Activated T-helper 1 cell treated with Interleukin-2 at 50 U/mL for 16 hours (primary cell): ENCODE measurements around the gene GPR39.

ENCODE experiments used
- DNase-seq: peaks from one replicate; pipeline ENCODE4 v3.0.0-alpha.2; 2020; ENCODE audit warnings: low read depth

GPR39 gene

DNA sequence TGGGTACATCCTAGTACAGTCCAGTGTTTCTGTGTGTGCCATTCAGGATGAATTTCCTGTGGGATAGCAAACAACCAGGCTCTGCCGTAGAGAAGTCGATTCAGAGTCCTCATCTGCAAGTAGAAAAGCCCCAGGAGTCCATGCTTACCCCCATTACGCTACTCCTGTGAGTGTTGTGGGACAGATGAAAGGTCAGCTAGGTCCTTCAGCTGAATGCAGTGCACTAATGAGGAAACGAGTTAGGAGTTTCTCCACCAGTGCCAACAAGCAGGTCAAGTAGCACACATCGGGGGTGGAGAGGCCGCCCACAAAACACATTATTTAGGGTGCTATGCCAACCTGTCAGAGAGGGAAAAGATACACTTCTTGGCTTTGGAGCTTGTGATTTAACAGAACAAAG, 2.5 kb upstream of the GPR39 start:
- DNase-seq, result no peak

DNA sequence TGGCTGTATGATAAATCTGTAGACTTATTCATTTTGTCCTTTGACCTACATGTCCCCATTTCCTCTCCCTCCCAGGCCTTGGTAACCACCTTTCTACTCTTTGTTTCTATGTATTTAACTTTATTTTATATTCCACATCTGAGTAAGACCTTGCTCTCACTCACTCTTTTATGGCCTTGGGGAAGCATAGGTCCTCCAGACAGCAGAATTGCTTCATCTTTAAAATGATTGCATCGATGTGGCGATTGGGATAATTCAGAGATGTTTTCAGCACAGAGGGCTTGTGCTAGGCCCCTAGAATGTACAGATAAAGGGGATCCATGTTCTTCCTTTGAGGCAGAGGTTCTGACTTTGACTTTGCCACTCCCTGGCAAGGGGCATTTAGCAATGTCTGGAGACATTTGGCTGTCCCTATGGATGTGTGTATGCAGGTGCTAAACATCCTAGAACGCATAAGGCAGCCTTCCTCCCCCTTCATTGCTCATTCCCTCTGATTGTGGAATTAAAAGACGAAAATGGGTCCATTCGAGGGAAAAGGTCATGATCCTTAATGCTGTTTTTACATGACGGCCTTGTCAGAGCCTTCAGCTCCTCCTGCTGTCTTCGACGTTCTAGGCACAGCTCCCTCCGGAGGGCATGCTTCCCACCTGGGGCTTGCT, 1.2 kb upstream of the GPR39 start:
- DNase-seq, result no peak

DNA sequence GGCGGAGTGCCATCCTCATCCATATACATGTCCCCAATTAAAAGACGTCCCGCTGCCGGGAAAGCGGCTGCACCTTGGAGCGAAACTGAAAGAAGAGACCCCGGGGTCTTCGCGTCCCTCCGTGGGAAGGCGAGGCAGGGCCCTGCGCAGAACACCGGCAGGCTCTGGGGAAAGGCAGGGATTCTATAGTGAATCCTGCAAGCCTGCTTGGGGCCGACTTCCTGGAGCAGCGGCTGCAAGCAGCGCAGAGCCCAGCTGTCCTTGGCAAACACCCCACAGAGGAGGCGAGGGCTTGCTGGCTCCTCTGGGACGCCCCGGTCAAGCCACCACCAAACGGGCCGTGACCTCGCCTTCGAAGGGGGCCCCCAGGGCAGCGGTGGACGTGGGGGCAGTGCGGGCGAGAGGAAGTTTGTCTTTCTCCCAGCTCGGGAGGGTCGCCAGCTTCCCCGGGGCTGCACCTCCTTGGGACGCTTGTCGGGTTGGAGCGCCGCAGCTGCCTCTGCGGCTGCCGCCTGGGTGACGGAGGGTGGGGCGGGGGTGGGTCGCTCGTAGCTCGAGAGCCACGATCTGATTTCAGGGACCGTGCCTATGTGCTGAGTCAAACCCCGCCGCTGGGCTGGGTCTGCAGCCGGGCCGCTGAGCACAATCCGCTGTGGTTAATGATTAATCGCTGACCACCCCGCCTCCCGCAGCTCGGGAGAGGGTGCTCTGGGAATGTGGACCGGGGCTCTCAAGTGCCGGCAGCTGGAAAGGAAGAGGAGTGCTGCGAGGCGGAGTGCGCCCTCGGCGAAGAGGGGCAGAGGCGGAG, 486 bp upstream of the GPR39 start:
- no peak for DNase-seq

DNA sequence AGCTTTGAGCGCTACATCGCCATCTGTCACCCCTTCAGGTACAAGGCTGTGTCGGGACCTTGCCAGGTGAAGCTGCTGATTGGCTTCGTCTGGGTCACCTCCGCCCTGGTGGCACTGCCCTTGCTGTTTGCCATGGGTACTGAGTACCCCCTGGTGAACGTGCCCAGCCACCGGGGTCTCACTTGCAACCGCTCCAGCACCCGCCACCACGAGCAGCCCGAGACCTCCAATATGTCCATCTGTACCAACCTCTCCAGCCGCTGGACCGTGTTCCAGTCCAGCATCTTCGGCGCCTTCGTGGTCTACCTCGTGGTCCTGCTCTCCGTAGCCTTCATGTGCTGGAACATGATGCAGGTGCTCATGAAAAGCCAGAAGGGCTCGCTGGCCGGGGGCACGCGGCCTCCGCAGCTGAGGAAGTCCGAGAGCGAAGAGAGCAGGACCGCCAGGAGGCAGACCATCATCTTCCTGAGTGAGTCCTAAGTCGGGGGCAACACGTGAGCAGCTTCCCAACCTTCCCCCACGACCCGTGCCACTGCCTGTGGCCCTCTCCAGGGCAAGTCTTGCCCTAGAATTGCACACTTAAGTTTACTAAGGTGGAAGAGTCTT, 928 bp downstream of the GPR39 start:
- DNase-seq, result no peak

DNA sequence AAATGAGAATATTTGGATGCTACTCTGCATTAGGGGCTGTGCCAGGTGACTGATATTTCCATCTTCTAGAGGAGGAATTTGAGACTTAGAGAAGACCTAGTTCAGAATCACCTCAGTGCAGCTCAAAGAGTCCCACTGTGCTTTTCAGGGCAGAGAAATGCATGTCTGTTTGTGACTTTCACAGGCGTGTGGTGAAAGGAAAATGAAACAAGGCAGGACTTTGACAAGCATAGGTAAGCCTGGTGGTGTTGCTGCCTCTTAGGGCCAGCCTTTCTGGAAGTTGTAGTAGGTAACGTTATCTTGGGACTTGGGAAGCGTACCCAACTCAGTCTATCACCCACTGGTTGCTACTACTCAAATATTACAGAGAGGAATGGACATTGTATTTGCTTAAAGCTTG, 2.6 kb downstream of the GPR39 start:
- DNase-seq, result no peak

DNA sequence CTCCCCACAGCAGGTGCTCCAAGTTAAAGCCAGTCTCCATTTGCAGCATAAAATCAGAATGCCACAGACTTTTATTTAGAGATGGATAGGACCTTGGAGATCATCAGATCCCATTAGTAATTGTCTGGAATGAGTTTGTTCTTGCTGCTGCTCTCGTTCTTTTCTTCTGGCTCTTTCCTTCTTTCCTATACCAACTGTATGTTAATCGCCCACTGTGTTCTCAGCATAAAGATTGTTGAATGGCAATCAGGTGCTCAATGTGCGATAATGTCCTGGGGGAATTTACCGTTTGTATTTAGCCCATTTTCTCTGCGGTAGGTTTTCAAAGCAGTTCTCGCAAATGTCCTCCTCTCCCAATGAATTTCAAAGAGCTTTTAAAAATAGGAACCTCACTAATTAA, 3.3 kb downstream of the GPR39 start:
- DNase-seq, result no peak

DNA sequence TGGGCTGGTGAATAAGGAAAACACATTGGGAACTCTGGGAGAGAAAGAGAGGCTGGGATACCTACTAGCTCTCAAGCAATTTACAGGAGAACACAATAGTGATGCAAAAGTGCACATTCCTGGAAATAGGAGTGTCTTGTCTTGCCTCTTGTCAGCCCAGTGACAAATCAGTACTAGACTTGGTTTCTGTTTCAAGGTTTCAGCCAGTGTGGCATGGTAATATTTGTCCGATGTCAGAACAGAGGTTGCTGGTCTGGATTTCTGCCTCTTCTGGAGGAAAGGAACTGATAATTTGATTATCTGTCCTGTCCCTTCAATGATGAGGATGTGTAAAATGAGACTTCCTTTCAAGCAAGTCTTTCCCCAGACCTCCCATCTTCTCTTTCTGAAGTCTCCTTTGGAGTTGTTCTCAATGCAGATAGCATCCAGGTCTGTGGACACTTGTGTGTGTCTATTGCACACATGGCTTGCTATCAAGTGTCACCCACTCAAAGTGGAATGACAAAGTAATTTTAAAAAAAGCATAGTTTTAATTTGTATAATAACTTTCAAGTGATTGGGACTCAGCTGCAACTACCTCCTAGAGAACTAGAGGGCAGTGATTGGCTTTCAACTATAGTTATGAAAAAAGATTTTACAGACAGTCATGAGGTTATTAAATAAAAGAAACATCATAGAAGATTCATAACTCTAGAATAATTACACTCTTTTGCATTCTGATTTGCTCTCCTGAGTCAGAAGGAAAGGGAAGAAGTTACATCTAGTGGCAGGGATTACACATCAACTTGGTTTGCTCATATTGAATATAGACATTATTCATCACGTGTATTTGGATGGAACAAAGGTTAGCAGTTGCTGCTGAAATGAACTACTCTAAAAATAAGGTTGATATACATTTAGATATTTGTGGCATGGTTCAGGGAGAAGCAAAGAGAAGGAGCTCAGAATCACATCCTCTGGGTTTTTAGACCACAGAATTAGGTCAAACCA, 4.5 kb downstream of the GPR39 start:
- DNase-seq, result no peak

DNA sequence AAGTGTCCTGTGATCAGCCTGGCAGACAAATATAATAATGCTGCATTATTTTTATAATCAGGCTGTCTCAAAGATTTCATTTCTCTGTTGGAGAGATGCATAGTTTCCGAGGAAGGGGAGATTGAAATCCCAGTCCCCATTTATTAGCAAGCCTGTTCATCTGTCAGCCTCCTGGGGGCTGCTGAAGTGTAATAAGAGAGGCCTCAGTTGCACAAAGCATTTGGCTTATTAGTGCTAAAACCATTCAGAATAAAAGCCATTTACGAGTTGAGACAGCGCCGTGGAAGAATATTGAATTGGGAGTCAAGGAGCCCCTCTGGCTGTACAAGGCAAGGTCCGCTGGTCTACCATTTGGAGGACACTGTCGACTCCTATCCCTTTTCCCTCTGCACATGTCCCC, 6.1 kb downstream of the GPR39 start:
- DNase-seq, result no peak

DNA sequence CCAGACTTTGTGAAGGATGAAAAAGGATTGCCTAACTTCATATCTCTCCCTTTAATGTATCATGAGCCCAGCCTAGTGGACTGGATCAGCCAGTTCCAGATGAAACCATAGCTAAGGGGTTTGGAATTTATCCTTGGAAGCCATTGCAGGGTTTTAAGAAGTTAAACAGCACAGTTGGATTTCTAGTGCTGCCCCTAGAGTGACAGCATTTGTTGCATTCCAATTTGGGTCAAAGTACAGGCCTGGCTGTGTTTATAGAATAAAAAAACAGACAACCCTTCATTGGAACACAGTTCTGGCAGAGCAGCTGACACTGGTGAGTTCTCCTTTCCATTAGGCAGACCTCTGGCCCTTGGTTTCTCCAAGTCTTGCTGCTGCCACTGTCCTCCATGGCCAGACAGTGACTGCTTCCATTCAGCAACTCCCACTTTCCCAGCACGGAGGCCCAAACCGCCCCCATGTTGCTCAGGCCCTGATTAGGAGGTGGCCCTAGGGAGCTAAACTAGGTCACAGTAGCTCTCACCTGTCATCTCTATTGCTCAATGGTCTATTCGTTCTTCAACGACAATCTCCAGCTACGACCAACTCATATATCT, 8.0 kb downstream of the GPR39 start:
- no peak for DNase-seq

DNA sequence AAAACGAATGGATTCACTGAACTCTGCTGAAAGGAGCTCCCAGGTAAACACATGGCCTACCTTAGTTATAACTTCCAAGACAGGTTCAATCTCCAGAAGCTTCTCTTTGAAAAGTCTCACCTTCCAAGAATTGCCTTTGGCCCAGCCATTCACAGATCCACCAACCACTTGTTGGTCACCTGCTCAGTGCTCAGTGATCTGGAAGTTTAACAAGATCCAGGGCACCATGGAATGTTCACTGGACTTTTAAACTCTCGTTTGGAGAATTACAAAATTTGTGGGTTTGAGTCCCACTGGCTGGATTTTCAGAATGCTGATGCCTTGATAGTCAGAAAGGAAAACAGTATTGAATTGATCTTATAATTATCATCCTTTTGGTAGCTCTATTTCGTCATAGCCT, 9.4 kb downstream of the GPR39 start:
- no peak for DNase-seq

DNA sequence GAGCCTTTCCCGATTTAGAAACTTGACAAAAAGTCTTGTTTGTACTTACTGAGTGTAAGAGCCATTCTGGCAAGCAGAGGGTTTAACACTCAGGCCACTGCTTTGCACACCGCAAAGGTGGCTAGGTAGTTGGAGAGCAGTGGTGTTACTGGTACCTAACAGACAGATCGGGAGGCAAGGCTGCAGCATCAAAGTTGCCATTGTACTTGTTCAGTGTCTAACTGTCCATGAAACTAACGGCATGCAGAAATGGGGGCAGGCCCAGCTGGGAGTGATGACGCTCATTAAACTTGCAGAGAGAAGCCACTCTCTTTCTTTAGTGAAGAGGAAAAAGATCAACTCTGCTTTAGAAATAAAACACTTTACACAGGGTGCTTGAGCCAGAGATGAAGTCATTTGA, 10.1 kb downstream of the GPR39 start:
- DNase-seq, result no peak

DNA sequence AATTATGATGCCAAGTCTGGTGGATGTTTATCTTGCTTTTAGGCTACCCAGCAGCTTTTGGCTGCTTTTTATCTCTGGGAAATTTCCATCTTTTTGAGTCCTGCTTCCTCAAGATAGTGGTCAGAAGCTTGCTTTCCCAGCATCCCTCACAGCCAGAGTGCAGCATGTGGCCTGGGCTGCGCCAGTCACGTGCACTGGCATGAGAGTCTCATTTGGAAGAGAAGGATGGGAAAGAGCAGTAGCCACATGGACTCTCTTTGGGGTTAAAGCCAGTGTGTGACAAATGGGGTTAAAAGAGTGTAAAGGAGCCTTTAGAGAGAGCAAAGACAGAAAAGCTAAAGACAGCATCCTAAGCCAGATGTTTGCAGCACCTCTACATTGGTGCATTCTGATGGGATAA, 12.7 kb downstream of the GPR39 start:
- DNase-seq, result no peak

DNA sequence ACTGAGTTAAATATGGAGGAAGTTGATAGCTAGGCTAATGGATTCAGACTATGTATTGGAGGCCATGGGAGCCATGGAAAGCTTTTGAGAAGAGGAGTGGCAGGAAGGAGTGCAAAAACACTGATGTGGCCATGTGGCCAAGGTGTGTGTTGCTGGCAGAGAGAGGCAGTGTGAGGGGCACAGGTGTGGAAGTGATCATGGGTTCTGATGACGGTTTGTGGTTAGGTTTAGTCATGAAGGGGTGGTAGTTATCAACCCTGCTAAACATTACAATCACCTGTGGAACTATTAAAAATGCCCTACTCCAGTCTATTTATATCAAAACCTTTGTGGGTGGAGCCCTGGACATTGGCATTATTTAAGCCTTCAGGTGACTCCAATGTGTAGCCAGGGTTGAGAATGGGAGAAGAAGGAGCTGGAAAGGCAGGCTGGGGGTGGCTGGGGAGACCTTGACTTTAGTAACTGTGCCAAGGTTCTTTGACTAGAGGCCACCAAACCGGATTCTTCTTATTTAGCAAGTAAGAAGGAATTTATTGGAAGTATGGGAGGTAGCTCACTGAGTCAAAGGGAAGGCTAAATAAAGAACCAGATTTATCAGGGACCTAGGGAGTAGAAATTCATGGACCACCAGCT, 13.5 kb downstream of the GPR39 start:
- no peak for DNase-seq

DNA sequence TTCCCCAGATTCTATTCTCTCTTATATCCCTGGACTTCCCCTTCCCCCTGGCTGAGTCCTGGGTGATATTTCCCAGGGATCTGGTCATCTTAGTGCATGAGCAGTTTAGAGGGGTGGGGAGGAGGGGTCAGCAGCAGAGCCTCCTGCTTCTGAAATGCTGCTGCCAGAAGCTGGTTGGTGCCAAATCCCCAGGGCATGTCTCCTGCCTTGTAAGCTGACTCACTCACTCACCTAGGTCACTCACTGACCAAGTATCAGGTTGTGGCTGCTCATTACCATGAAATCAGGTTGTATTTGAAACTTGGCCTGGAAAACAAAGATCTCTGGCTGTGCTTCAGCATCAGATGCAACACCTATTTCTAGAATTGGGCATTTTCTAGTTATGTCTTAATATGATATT, 14.3 kb downstream of the GPR39 start:
- DNase-seq, result no peak

DNA sequence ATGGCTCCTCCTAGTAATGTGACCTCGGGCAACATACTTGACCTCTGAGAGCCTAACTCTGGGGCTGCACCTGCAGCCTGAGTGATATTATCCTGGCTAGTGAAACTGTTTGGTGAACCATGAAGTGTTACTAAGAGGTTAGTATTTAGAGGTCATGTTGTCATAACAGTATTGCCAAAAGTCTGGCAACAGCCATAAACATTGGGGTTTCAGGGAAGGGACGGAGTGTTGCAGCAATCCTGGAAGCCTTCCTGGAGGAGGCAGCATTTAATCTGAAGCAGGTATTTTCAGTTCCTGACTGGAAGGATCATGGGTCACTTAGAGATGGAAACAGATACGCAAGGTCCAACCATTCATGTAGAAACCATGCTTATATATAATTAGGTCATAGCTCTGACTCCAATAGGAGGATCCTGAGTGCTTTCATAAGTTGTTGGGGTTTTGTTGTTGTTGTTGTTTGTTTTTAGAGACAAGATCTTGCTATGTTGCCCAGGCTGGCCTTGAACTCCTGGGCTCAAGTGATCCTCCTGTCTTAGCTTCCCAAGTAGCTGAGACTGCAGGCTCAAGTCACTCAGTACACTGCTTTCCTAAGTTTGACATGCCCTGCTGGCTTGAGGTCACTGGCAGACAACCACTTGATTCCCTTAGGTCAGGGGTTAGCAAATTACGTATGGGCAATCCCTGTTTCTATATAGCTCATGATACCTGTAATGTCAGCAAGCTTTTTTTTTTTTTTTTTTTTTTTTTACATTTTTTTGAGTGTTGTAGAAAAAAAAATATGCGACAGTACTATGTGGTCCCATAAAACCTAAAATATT, 21.5 kb downstream of the GPR39 start:
- no peak for DNase-seq

DNA sequence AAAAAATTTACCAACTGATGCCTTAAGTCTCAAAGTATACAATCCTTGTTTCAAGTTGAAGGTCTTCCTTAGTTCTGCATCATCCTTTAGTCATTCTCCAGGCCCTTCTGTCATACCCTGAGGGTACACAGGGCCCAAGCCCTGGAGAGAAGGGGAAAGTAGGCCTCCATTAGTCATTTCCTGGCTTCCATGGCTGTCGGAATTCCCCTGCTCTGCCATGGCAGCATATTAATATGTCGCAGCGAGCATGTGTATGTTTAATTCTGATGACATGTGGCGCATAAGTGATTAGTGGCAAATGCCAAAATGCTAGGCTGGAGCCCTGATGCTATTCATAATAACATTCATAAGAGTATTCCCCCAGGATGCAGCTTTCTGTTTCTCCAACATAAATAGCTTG, 22.1 kb downstream of the GPR39 start:
- no peak for DNase-seq

DNA sequence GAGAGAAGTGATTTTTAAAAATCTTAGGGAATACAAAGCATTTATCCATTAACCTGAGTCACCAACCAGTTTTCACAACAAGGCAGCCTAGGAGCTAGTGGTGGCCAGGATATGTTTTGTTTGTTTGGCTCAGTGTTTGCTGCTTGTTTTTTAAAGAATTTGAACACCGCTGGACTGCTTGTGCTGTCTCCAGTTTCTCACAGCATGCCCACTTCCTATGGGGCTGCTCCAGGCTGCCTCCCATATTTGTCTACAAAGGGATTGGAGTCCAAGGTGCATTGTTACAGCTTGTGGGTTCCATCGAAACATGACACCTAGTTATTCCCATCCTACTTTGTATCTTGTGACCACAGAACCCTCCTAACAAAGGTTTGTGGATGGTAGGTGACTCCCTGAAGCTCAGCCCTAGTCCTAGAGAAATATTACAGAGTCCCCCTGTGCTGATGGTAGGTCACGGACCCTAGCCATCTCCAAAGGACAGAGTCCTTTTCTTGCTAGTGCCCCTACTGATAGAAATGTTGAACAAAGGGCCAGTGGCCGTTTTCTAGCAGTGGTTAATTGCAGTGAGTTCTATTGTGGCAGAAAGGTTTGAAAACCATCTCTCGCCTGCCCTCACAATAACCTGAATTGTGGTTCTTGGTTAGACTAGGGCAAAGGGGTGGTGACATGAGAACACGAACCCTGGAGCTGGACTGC, 23.2 kb downstream of the GPR39 start:
- DNase-seq, result no peak

DNA sequence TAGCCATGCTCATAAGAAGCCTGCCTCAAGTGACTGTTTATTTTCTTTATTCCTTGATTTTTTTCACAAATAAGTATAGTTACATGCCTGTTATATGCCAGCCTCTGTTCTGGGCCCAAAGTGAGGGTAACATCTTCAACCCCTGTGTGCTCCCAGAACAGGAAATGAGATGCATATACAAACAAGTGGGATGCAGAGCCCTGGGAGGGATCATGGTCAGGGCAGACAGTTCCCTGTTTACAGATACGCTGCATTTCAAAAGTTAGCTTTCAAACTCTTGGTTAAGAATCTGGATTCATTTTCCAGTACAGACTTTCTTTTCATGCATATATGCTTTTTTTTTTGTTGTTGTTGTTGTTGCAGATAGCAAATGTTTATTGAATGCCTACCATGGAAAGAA, 24.4 kb downstream of the GPR39 start:
- DNase-seq, result no peak

DNA sequence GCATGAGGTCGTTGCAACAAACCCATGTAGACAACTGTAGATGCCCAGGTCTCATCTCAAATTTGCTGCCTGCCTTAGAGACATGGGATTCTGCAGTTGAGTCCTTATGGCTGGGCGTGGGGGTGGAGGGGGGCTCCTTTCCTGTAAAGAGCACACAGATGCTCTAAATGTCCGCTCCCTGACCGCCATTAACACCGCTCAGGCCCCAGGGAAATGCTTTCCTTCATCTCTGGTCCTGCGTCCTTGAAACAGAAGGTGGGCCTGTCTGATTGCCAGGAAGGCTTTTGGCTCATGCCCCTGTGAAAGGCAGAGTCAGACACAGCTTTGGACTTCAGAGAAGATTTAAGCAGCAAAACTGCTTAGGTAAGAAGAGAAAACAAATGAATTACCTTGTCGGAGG, 25.7 kb downstream of the GPR39 start:
- DNase-seq, result no peak

DNA sequence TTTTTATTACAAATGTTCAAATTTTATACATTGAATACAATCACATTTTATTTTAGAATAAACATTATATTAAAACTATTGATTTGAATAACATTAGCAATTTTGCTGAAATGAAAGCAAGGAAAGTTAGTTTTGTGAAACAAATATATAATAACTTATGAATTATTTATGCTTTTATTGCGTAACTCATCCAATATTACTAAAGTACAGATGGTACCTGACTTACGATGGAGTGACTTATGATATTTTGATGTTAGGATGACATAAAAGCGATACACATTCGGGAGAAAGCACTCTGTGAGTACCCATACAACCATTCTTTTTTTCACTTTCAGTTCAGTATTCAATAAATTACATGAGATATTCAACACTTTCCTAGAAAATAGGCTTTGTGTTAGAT, 26.5 kb downstream of the GPR39 start:
- DNase-seq, result no peak
